Measurements from ENCODE around the gene CDK4. TPM values are rescaled to one million over a fixed set of nuclear protein-coding genes. Genes with fewer than 3 reads are reported as not detected.

Gene CDK4
- total and polyA plus RNA-seq, 2 donors from 2014 or later: 69.1 to 118 TPM

- peaks cover 0 to 6% (median 4%) of the 10 kb centered on the region in 3 donors for H3K4me1 ChIP-seq (ENCODE audit: control insufficient read depth in 2 of 3, insufficient read depth in 2 of 3, low read depth in 1 of 3, low read length in 3 of 3)
- no peaks in the 10 kb centered on the region for H3K9me3 ChIP-seq (ENCODE audit: control insufficient read depth in 2 of 3, insufficient read depth in 1 of 3, low read length in 3 of 3)
Measured at GRCh38 chr12:57733928-57734327, 18.2 kb downstream of the CDK4 start.

GRCh38 chr12:57732726-57733593 lies 19.1 kb downstream of the CDK4 start:
- Histone ChIP-seq H3K4me3 (ENCODE audit: low read length in 3 of 3) (no peak overlapping the region), H3K9ac (ENCODE audit: low read length in 3 of 3) (no peak overlapping the region), H3K4me1 (ENCODE audit: control insufficient read depth in 2 of 3, insufficient read depth in 2 of 3, low read depth in 1 of 3, low read length in 3 of 3) (peaks cover 0 to 5% (median 4%) of the 10 kb centered on the region in 3 donors), H3K27me3 (ENCODE audit: control insufficient read depth, insufficient read depth, low read length) (peaks cover 35% of the 10 kb centered on the region), H3K9me3 (ENCODE audit: control insufficient read depth in 2 of 3, insufficient read depth in 1 of 3, low read length in 3 of 3) (no peaks in the 10 kb centered on the region), H3K36me3 (ENCODE audit: control insufficient read depth in 2 of 3, insufficient read depth in 3 of 3, low read length in 3 of 3) (no peaks in the 10 kb centered on the region), H3K27ac (ENCODE audit: low read depth in 2 of 2, low read length in 2 of 2) (no peak overlapping the region)
- peak in 1 of 5 donors; percentile 23 for DNase-seq
- no peak for TF ChIP-seq CTCF (IDR thresholded peaks at IDR 0.05; ENCODE audit: borderline replicate concordance, extremely low read depth, insufficient read depth)
- intact Hi-C loops (cut with DNase I): no loop called here
- no peak for FAIRE-seq

More at GRCh38 chr12:57733928-57734327, 18.2 kb downstream of the CDK4 start:
- H3K27me3 ChIP-seq (ENCODE audit: control insufficient read depth, insufficient read depth, low read length): peaks cover 35% of the 10 kb centered on the region
- no peak for TF ChIP-seq CTCF (IDR thresholded peaks at IDR 0.05; ENCODE audit: borderline replicate concordance, extremely low read depth, insufficient read depth)
- no peak overlapping the region for H3K27ac ChIP-seq (ENCODE audit: low read depth in 2 of 2, low read length in 2 of 2)
- no peaks in the 10 kb centered on the region for H3K36me3 ChIP-seq (ENCODE audit: control insufficient read depth in 2 of 3, insufficient read depth in 3 of 3, low read length in 3 of 3)
- FAIRE-seq: no peak
- no peak overlapping the region for H3K9ac ChIP-seq (ENCODE audit: low read length in 3 of 3)
- intact Hi-C loops (cut with DNase I): no loop called here
- H3K4me3 ChIP-seq (ENCODE audit: low read length in 3 of 3): no peak overlapping the region
- no peak for DNase-seq

- H3K27ac ChIP-seq (ENCODE audit: low read depth in 2 of 2, low read length in 2 of 2): no peak overlapping the region
- no peak for TF ChIP-seq CTCF (IDR thresholded peaks at IDR 0.05; ENCODE audit: borderline replicate concordance, extremely low read depth, insufficient read depth)
- no peaks in the 10 kb centered on the region for H3K9me3 ChIP-seq (ENCODE audit: control insufficient read depth in 2 of 3, insufficient read depth in 1 of 3, low read length in 3 of 3)
- H3K4me3 ChIP-seq (ENCODE audit: low read length in 3 of 3): no peak overlapping the region
- DNase-seq: peak in 1 of 5 donors; percentile 29
- H3K9ac ChIP-seq (ENCODE audit: low read length in 3 of 3): no peak overlapping the region
- intact Hi-C loops (cut with DNase I): no loop called here
- H3K27me3 ChIP-seq (ENCODE audit: control insufficient read depth, insufficient read depth, low read length): peaks cover 34% of the 10 kb centered on the region
- H3K36me3 ChIP-seq (ENCODE audit: control insufficient read depth in 2 of 3, insufficient read depth in 3 of 3, low read length in 3 of 3): no peaks in the 10 kb centered on the region
- FAIRE-seq: no peak
- H3K4me1 ChIP-seq (ENCODE audit: control insufficient read depth in 2 of 3, insufficient read depth in 2 of 3, low read depth in 1 of 3, low read length in 3 of 3): peaks cover 0 to 7% (median 4%) of the 10 kb centered on the region in 3 donors
Measured at GRCh38 chr12:57732270-57732669, 19.8 kb downstream of the CDK4 start.
